GM12878 (cell line): ENCODE results near the gene RCAN1. TPM values are rescaled to one million over a fixed set of nuclear protein-coding genes. Genes with fewer than 3 reads are reported as not detected.

Source experiments
- ATAC-seq: fragments of 200-7000 bp; cut with Tn5 transposase; 3 replicates; pipeline ENCODE4 v1.9.1; 2020; ENCODE audit warnings: mild to moderate bottlenecking, moderate library complexity
- BruUV-seq: library from RNA; stranded (reverse); fragments of 400-500 nt; replicated peaks from 2 replicates; lab custom pipeline; 2021; lab: Mats Ljungman, UMichigan
- CTCF ChIA-PET: fragments of 300-600 bp; sonication (Branson Sonifier 250); formaldehyde crosslinking; extraction: SDS; loops from one replicate; lab custom pipeline; 2021; ENCODE audit warnings: inconsistent platforms; lab: Yijun Ruan, JAX
- POLR2A ChIA-PET: fragments of 350-600 bp; formaldehyde crosslinking; extraction: SDS; loops from one replicate; lab custom pipeline; 2021; ENCODE audit warnings: inconsistent platforms; lab: Charles Lee
- RAD21 ChIA-PET: fragments of 300-600 bp; sonication (Branson Sonifier 250); formaldehyde crosslinking; loops from one replicate; lab custom pipeline; 2023; ENCODE audit warnings: antibody characterized with exemption; ENCODE audit not compliant: unreplicated experiment; lab: Charles Lee
- SMC1A ChIA-PET: fragments of 300-600 bp; sonication (Branson Sonifier 250); formaldehyde crosslinking; loops from one replicate; lab custom pipeline; 2023; ENCODE audit not compliant: unreplicated experiment, uncharacterized antibody; lab: Charles Lee
- DNase-seq: peaks from one replicate; pipeline ENCODE4 v3.0.0-alpha.2; 2011; ENCODE audit warnings: low read depth, low spot score
- FAIRE-seq: peaks from 3 replicates; lab custom pipeline; 2011; peaks lifted over from hg19 to GRCh38; lab: Jason Lieb, UNC
- H2AFZ ChIP-seq: 2 replicates; pipeline ENCODE4 v1.6.0; 2011; ENCODE audit warnings: low read depth, low read length, control low read depth; ENCODE audit not compliant: control insufficient read depth
- H3K27ac ChIP-seq: 2 replicates; pipeline ENCODE4 v1.5.1; 2011; ENCODE audit warnings: control low read depth; ENCODE audit not compliant: control insufficient read depth, insufficient read depth
- H3K27me3 ChIP-seq, 2 experiments: replicated peaks in 1 of 2; 2 replicates each; pipeline versions ENCODE4 v1.6.0 to v1.6.1; 2011; ENCODE audit warnings: low read length in 1 of 2; ENCODE audit not compliant: control insufficient read depth in 2 of 2, insufficient read depth in 2 of 2
- H3K36me3 ChIP-seq, 2 experiments: 2 replicates each; pipeline ENCODE4 v1.5.1; 2011; ENCODE audit warnings: low read length in 1 of 2; ENCODE audit not compliant: control insufficient read depth in 2 of 2, insufficient read depth in 2 of 2
- H3K4me1 ChIP-seq: 2 replicates; pipeline ENCODE4 v1.6.1; 2011; ENCODE audit warnings: mild to moderate bottlenecking, low read length, moderate library complexity, mixed read lengths; ENCODE audit not compliant: control insufficient read depth, insufficient read depth
- H3K4me2 ChIP-seq: 2 replicates; pipeline ENCODE4 v1.6.0; 2011; ENCODE audit warnings: control low read depth; ENCODE audit not compliant: control insufficient read depth, insufficient read depth
- H3K4me3 ChIP-seq: fragments of 200-600 bp; sonication (generic); 2 replicates; pipeline ENCODE4 v1.5.1; 2016
- H3K79me2 ChIP-seq: 2 replicates; pipeline ENCODE4 v1.6.0; 2011; ENCODE audit warnings: low read length; ENCODE audit not compliant: control insufficient read depth, insufficient read depth
- H3K9ac ChIP-seq: 2 replicates; pipeline ENCODE4 v1.8.0; 2011; ENCODE audit warnings: low read length, control low read depth, mixed read lengths; ENCODE audit not compliant: control insufficient read depth, insufficient read depth
- H3K9me3 ChIP-seq: replicated peaks from 3 replicates; pipeline ENCODE4 v1.5.1; 2011; ENCODE audit warnings: mild to moderate bottlenecking, low read length; ENCODE audit not compliant: control insufficient read depth, insufficient read depth
- H4K20me1 ChIP-seq: 2 replicates; pipeline ENCODE4 v1.6.0; 2011; ENCODE audit not compliant: control insufficient read depth, insufficient read depth
- BACH1 ChIP-seq: fragments of 450-650 bp; IDR thresholded peaks from 2 replicates; pipeline ENCODE4 v1.6.1; 2017; ENCODE audit warnings: mild to moderate bottlenecking, borderline replicate concordance
- CHD1 ChIP-seq: IDR thresholded peaks from 2 replicates; pipeline ENCODE4 v1.6.1; 2012; ENCODE audit warnings: low read depth, low read length, improper control_type of control experiment
- E2F8 ChIP-seq: fragments of 450-650 bp; IDR thresholded peaks from 2 replicates; pipeline ENCODE4 v1.6.1; 2018; ENCODE audit warnings: mild to moderate bottlenecking, low read depth, moderate library complexity; ENCODE audit not compliant: partially characterized antibody
- ESRRA ChIP-seq: IDR thresholded peaks from 2 replicates; pipeline ENCODE4 v1.6.1; 2012; ENCODE audit warnings: mild to moderate bottlenecking, low read length, improper control_type of control experiment
- GATAD2B ChIP-seq: fragments of 450-650 bp; conservative IDR thresholded peaks from 2 replicates; pipeline ENCODE4 v1.6.1; 2017; ENCODE audit warnings: low read depth, mild to moderate bottlenecking, moderate library complexity
- NFIC ChIP-seq: IDR thresholded peaks from 2 replicates; pipeline ENCODE4 v1.6.1; 2012; ENCODE audit warnings: low read depth, mild to moderate bottlenecking, inconsistent platforms, low read length, moderate library complexity
- POLR2A ChIP-seq: IDR thresholded peaks from 2 replicates; pipeline ENCODE4 v1.6.1; 2011; ENCODE audit warnings: low read depth, mild to moderate bottlenecking, low read length
- SMAD5 ChIP-seq: IDR thresholded peaks from 2 replicates; pipeline ENCODE4 v1.6.1; 2016; ENCODE audit warnings: antibody characterized with exemption, low read depth
- SMARCA5 ChIP-seq: fragments of 450-650 bp; IDR thresholded peaks from 2 replicates; pipeline ENCODE4 v1.6.1; 2017; ENCODE audit warnings: mild to moderate bottlenecking
- TARDBP ChIP-seq: IDR thresholded peaks from 2 replicates; pipeline ENCODE4 v1.6.1; 2016; ENCODE audit warnings: borderline replicate concordance
- whole genome bisulfite sequencing: methylation state at CpG from one replicate; pipeline ENCODE4 v1.1.6; 2016; ENCODE audit warnings: low lambda C conversion rate; ENCODE audit not compliant: insufficient replicate concordance, insufficient coverage; ENCODE audit errors: missing lambda C conversion rate; 5-methylcytosine and 5-hydroxymethylcytosine counted together
- in situ Hi-C: fragments of 300-500 bp; cut with MboI; formaldehyde crosslinking; loops from 9 replicates; pipeline ENCODE4 v1.14.3; 2018; ENCODE audit warnings: mixed read lengths
- intact Hi-C: fragments of 100-400 bp; cut with micrococcal nuclease; formaldehyde crosslinking; loops from one replicate; pipeline ENCODE4 v1.14.2; 2022; ENCODE audit not compliant: unreplicated experiment
- polyA plus RNA-seq, 11 experiments: library from polyadenylated mRNA; depleted of rRNA in 4 of 11; unstranded in 6 of 11; stranded (reverse) in 5 of 11; fragments of >200 nt; fragmentation: Nextera tagmentation in 4 of 11; fragmentation: Illumina TruSeq in 1 of 11; extraction: Ambion mirVana in 4 of 11; extraction: Trizol in 1 of 11; gene quantifications; 1 replicate in 1 of 11; 2 replicates in 10 of 11; pipeline versions ENCODE4 v1.2.1 to v1.2.3, GENCODE V29; 2011 to 2016; ENCODE audit warnings: inconsistent platforms in 2 of 11, missing spikeins in 2 of 11, low read depth in 1 of 11
- total RNA-seq, 4 experiments: library from RNA; depleted of rRNA in 3 of 4; stranded (reverse); fragments of >200 nt in 3 of 4; fragmentation: Illumina TruSeq in 1 of 4; extraction: Trizol in 1 of 4; gene quantifications; 2 replicates each; pipeline versions ENCODE4 v1.2.1 to v1.2.3, GENCODE V29; 2013 to 2021
- TF ChIP-seq, protein P1 (sequence below): fragments of 450-650 bp; IDR thresholded peaks from 2 replicates; pipeline ENCODE4 v1.6.1; 2016; ENCODE audit warnings: mild to moderate bottlenecking
- TF ChIP-seq, protein P2 (sequence below): fragments of 450-650 bp; IDR thresholded peaks from 2 replicates; pipeline ENCODE4 v1.6.1; 2017; ENCODE audit warnings: mild to moderate bottlenecking
- TF ChIP-seq, protein P3 (sequence below): IDR thresholded peaks from 2 replicates; pipeline ENCODE4 v1.6.1; 2011; ENCODE audit warnings: low read depth, mild to moderate bottlenecking, low read length, moderate library complexity, borderline replicate concordance; ENCODE audit errors: extremely low read depth

The RCAN1 gene
- total and polyA plus RNA-seq, 10 of the 15 experiments (the other 5 are each of a cell fraction or from before 2014, with no cell fraction given), result 2.8 to 12.9 (median 10.5) TPM

DNA sequence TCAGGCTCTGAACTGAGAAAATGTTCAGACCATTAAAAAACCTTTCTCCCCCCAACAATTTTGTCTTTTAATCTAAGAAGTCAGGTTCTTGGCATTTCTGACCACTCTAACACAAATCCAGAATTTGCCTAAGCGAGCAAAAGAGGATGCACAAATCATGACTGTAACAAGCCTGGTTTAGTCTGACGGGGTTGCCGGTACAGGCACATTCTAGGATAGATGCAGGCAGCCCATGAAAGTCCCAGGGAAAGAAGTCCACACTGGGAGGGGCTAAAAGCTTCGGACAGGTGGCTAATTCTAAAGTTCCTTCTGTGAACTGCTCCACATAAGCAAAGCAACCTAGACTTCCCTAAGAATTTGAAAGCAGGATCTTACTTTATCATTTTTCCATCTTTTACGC is 54.9 kb downstream of the RCAN1 start:
- in situ Hi-C loops (no loop called here), intact Hi-C loops (no loop called here)
- BruUV-seq, result no TSS peak
- Histone ChIP-seq H3K4me2 (no peak overlapping the region), H3K36me3 (no peaks in the 10 kb centered on the region), H3K27me3 (no peaks in the 10 kb centered on the region), H3K79me2 (no peaks in the 10 kb centered on the region), H3K4me3 (no peak overlapping the region), H3K9ac (no peak overlapping the region), H2AFZ (no peak overlapping the region), H4K20me1 (no peaks in the 10 kb centered on the region), H3K27ac (no peak overlapping the region), H3K4me1 (no peaks in the 10 kb centered on the region), H3K9me3 (peaks cover under 1% of the 10 kb centered on the region; the same call in 1 of the 3 replicates)
- 59% methylated on average over 5 of the region's 5 CpGs for WGBS
- TF ChIP-seq, protein P1, sequence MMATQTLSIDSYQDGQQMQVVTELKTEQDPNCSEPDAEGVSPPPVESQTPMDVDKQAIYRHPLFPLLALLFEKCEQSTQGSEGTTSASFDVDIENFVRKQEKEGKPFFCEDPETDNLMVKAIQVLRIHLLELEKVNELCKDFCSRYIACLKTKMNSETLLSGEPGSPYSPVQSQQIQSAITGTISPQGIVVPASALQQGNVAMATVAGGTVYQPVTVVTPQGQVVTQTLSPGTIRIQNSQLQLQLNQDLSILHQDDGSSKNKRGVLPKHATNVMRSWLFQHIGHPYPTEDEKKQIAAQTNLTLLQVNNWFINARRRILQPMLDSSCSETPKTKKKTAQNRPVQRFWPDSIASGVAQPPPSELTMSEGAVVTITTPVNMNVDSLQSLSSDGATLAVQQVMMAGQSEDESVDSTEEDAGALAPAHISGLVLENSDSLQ, result no peak
- TF ChIP-seq, protein P2, sequence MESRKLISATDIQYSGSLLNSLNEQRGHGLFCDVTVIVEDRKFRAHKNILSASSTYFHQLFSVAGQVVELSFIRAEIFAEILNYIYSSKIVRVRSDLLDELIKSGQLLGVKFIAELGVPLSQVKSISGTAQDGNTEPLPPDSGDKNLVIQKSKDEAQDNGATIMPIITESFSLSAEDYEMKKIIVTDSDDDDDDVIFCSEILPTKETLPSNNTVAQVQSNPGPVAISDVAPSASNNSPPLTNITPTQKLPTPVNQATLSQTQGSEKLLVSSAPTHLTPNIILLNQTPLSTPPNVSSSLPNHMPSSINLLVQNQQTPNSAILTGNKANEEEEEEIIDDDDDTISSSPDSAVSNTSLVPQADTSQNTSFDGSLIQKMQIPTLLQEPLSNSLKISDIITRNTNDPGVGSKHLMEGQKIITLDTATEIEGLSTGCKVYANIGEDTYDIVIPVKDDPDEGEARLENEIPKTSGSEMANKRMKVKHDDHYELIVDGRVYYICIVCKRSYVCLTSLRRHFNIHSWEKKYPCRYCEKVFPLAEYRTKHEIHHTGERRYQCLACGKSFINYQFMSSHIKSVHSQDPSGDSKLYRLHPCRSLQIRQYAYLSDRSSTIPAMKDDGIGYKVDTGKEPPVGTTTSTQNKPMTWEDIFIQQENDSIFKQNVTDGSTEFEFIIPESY, result no peak
- no peak for TF ChIP-seq GATAD2B
- no peak for TF ChIP-seq SMAD5
- TF ChIP-seq, protein P3, sequence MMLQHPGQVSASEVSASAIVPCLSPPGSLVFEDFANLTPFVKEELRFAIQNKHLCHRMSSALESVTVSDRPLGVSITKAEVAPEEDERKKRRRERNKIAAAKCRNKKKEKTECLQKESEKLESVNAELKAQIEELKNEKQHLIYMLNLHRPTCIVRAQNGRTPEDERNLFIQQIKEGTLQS, result no peak
- TF ChIP-seq E2F8, result no peak
- TF ChIP-seq BACH1, result no peak
- no peak for TF ChIP-seq SMARCA5
- TF ChIP-seq POLR2A, result no peak
- no peak for TF ChIP-seq TARDBP
- no peak for TF ChIP-seq CHD1
- no peak for TF ChIP-seq NFIC
- no peak for TF ChIP-seq ESRRA
- no peak for DNase-seq
- ATAC-seq, result no peak
- ChIA-PET POLR2A (no interaction called here), CTCF (interaction anchor here (1.0 kb wide), 1 partner anchor 42 kb away, joined by 3 read pairs; no protein-coding TSS in a partner anchor), RAD21 (no interaction called here), SMC1A (interaction anchor here (0.8 kb wide), 1 partner anchor 33 kb away, joined by 3 read pairs; no protein-coding TSS in a partner anchor)
- no peak for FAIRE-seq
